Measurements from ENCODE around the gene FAM53B.

DNA sequence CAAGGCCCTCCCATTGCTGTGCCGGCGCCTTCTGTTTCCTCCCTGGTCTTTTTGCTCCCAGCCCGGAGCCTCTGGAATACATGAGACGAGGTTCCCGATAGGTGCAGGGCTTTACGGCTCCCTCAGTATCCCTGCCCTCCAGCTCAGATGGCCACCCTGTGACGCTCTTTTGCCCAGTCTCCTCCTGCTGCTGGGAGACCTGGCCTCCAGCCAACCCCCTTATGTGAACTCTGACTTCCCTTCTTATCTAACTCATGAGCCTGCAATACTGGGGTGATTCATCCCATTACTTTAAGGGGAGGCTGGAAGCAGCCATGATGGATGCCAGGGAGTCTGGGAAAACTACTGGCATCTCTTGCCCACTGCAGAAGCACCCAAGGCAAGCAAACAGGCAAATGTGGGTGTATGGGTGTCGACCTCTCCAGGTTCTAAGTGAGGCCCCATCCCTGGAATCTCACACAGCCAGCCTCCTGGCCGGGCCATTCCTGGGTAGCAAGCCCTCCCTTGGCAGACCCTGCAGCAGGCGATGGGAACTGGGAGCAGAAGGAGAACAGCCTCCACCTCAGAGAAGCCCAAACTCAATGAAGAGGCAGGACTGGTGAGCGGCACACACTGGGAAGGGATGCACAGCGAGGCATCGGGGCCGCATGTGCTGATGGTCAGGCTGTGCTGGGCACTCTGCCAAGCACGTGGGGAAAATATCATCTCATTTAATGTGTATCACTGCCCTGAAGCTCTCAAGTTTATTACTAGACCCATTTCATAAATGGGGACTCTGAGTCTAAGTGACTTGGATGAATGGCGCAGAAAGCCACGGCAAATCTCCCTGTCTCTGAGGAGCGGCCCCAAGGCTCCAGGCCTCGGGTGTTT, 97.5 kb downstream of the FAM53B start:
- TF ChIP-seq, protein P1, sequence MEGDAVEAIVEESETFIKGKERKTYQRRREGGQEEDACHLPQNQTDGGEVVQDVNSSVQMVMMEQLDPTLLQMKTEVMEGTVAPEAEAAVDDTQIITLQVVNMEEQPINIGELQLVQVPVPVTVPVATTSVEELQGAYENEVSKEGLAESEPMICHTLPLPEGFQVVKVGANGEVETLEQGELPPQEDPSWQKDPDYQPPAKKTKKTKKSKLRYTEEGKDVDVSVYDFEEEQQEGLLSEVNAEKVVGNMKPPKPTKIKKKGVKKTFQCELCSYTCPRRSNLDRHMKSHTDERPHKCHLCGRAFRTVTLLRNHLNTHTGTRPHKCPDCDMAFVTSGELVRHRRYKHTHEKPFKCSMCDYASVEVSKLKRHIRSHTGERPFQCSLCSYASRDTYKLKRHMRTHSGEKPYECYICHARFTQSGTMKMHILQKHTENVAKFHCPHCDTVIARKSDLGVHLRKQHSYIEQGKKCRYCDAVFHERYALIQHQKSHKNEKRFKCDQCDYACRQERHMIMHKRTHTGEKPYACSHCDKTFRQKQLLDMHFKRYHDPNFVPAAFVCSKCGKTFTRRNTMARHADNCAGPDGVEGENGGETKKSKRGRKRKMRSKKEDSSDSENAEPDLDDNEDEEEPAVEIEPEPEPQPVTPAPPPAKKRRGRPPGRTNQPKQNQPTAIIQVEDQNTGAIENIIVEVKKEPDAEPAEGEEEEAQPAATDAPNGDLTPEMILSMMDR (IDR thresholded peaks at IDR 0.05) = no peak
- TF ChIP-seq POLR2A (IDR thresholded peaks at IDR 0.05) = no peak
